NCI-H1417 treated with DMSO at 0.1 percent for 48 hours (cell line): ENCODE results near the gene CAMK1G.

Experiments used
- DNase-seq: peaks from one replicate; lab custom pipeline; 2025; lab: John Stamatoyannopoulos, UW

The CAMK1G gene

DNA sequence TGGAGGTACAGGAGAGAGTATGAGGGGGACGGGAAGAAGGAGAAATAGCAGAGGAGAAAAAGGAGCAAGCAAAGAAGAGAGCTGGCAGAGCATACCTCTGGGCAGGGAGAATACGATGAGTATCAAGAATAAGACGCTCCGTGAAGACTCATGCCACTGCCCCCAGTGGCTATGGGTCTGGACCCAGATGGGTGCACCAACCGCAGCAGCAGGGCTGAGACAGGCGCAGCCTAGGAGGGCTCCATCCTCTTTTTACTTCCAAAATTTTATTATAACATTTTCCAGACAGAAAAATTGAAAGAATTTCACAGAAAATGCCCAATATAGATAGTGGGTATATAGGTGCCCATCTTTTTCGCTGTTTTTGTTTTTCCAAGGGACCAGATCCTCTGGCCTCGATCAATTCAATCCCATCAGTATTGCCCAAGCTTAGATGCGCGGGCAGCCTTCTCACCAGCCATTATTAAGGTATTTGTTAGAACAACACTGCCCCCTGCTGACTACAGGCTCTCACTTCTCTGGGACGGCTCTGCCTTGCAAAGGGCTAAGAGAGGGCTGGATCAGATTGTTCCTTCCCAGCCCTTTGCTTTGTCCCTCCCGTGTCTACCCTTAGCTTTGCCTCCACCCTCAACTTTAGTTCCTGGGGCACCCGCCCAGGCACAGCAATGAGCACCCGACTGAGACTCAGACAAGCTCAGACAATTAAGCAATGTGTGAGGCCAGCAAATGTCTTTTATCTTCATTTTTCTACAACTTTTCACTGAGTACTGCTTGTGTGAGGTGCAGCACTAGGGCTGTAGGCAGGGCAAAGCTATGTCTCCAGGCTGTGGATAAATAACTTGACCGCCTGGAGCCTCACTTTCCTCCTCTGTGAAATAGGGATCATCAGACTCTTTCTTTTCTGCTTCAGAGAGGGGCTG is 17.5 kb upstream of the CAMK1G start:
- peak; percentile 68 for DNase-seq

DNA sequence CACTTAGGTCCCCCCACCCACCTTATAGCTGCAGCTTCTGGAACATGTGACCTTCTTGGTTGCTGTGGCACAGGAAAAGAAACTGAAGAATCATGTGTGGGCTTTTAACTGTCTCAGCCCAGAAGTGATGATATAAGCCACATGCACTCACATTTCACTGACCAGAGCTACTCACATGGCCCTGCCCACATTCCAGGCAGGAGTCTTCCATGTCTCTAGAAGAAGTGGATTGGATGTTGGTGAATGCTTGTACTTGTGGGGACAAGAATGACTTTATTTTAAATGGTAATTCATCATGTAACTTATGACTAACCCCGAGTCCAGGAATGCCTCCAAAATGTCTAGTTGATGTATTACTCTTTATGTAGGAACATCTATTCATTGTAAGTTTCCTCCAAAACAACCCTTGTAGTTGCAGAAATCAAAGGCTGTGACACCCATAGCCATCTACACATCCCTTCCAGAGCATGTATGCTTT is 15.8 kb upstream of the CAMK1G start:
- no peak for DNase-seq

DNA sequence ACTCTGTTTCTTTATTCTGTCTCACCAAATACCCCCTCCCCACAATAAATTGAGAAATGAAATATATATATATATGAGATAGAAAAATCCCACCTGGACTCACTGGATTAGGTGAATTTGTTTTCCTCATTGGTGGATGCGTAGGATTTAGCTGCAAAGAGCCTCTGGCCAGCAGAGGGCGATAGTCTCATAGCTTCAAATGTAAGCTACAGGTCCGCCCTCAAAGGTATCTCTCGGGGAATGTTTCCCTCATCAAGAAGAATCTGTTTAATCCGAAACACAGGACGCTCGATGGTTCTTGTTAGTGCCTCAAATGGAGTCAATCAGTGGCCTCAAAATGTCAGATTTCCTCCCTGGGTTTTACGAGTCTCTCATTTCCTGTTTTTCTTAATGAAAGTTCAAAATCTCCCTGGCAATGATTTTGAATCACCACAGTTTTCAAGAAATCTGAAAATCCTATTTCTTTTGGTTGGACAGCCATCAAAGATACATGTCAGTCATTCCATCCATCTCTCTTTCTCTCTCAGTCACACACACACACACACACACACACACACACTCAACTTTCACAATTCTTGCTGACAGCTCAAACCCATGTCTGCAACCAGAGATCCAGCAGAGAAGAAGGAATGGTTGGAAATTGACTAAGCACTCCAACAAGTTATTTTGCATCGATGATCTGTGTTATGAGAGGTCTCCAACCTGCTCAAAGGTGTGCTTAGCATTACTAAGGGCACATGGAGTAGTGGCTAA is 13.9 kb upstream of the CAMK1G start:
- peak; percentile 17 for DNase-seq

DNA sequence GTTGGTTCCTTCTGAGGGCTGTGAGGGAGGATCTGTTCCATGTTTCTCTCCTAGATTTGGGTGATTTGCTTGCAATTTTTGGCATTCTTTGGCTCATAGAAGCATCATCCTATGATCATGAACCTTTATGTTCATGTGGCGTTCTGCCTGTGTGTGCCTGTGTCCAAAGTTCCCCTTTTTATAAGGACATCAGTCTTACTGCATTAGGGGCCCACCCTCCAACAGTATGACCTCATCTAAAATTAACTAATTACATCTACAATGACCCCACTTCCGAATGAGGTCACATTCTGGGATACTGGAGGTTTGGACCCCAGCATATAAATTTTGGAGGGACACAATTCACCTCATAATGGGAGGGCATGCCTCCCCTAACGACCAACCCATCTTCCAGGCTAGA is 12.8 kb upstream of the CAMK1G start:
- DNase-seq: no peak

DNA sequence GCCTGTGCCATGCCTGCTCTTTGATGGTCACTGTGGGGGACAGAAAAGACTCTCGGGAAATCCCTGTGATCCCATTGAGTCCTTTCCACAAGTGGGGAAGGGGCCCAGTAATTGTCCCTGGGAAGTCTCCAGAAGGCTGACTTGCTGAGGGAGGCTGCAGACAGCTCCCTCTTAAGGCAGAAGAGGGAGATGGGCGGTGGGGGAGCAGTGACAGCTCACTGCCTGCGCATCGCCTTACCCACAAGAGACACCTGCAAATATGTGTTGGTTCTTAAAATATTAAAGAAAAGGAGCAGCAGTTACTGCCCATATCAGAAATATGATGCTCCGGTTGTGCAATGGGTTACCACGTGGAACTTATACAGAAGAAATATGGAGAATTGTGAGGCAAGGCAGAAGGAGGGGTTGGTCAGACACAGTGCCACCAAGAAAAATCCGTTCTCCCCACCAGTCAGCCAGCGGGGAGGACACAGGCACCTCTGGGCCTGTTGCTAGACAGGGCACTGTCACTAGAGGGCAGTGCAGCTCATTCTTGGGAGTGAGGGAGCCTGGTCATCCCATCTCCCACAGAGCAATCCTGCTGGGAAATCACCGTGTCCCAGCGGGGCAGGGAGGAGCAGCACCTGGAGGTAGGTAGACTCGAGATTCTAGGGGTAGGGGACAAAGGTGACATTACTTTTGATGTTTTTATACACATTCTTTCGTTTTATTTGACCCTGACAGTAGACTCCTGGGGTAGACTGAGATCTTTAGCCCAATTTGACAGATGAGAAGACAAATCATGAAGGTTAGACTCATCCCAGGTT is 6.9 kb upstream of the CAMK1G start:
- no peak for DNase-seq

DNA sequence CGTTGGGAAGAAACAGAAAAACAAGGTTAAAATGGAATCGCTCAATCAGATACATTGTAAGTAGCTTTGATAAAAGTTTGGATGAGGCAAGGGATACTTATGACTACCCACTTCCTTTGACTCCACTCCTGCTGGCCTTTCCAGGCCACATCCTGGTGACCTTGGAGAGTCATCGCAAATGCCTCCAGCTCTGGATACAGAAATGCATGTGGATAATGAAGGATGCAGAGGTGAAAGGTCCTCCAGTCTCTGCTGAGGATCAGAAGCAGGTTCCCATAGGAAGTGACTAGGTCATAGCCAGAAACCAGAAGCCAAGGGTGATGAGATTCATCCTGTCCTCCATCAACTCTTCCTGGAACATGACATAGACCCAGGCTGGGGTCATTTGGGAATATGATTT is 6.2 kb upstream of the CAMK1G start:
- no peak for DNase-seq

DNA sequence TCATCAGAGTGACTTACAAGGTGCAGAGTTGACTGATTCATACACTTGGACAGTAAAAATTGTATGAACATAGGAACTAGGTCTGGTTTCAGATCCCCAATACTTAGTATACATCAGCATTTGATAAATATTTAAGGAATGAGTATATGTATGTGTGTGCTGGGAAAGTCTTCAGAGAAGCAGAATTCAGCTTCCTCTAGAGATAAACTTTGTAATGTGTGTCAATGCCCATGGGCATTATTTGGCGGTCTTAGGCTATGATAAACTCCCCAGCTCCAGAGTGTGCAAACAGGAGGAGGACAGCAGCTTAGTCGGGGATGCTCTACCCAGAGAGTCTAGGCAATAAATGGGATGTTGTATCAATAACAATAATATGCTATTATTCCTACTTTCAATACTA is 2.9 kb upstream of the CAMK1G start:
- no peak for DNase-seq

DNA sequence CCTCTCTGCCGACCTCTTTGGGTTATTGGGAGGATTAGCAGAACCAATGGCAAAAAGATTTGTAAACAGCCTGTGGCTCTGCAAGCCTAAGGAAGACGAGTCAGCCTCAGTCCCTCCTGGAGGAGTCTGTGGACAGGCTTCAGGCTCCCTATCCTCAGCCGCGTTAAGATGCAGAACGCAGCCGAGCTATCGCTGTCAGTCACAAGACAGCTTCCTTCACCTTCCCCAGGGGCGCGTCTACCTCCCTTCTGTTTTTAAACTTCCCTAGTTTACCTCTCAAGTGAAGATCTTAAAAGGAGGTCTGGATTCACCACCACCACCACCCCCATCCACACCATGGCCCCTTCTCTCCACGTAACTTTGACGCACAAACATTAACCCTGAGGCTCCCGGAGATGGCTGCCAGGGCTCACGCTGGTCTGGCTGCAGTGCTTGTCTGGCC is 738 bp downstream of the CAMK1G start:
- no peak for DNase-seq

DNA sequence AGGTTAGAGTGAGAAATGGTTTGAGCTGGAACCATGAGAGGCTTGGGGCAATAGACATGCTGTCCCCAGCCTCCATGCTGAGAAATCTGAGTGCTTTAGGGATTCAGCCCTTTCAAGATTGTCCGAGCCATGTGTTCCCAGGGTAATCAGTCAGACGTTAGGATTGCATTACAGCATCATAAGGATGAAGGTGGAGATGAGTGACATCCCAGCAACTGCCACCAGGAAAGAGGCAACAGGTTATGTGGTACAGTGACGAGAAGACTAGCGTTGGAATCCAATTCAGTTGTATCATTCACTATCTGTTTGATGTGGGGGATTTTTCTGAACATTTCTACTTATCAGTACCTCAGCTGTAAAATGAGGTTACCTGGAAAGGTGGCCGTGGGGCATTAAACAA is 1.7 kb downstream of the CAMK1G start:
- DNase-seq: no peak

DNA sequence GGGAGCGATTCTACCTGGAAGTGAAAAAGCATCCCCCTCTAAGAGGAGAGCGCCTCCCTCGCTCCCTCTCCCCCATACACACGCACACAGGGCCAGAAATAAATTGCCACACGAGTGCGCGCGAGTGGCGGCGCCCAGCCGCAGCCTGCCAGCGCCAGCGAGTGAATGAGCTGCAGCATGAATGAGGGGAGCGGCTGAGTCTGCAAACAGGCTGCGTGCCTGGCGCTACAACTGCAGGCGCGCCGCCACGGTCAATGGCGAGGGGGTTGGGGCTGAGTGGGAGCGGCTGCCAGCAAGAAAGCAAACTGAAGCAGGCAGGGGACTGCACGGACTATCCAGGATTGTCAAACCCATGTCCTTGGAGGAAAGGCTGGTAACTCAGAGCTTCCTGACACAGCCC is 2.2 kb downstream of the CAMK1G start:
- DNase-seq: peak; percentile 4

DNA sequence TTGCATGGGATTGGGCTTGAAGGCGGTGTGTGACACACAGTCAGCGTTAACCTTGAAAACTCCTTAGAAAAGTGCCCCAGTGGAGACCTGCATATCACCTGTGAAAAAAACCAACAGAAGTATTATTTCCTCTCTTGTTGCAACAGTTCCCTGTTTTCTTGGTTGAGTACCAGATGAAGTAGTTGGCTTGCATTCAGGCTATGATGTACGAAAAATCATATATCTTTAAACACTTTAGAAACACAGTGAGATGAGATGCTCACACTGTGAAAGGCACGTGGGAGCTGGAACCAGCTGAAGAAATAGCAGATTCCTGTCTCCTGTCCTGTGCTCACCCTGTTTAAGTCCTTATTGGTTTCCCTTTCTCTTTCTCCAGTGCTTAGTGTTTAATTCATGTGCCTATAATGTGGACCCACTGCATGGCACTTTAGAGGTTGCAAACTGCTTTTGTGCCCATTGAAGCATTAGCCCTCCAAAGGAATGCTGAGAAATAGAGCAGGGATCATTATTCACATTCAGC is 2.8 kb downstream of the CAMK1G start:
- no peak for DNase-seq

DNA sequence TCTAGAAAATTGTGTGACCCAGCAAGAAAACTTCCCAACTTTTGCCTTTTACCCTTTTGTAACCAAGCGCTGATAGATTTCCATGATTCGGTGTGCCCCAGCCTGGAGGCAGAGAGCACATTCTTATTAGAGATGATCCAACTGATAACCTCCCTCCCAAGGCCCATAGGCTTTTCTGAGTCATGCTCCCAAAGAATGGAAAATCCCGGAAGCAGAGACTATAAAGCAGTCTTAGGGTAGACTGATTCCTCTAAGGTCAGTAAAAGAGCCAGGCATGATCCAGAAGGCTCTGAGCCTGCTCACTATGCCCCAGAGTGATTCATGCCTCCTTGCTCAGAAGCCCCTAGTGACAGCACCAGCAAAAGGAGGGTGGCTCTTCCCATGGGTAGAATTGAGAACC is 4.3 kb downstream of the CAMK1G start:
- DNase-seq: no peak

DNA sequence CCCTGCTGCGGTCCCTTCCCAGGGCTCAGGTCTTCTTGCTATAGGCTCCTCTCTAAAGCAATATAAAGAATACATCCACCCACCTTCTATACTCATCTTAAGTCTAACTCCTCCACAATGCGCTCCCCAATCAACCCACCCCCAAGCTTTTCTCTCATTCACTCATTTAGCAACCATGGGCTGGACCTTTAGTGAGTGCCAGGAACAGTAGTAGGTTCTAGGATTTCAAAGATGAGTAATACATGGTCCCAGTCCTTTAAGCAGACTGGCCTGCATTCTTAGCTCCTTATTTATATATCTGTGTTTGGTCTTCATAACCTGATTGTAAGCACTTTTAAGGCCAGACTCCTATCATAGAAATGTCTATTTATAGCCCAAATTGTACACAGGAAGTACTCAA is 5.9 kb downstream of the CAMK1G start:
- no peak for DNase-seq

DNA sequence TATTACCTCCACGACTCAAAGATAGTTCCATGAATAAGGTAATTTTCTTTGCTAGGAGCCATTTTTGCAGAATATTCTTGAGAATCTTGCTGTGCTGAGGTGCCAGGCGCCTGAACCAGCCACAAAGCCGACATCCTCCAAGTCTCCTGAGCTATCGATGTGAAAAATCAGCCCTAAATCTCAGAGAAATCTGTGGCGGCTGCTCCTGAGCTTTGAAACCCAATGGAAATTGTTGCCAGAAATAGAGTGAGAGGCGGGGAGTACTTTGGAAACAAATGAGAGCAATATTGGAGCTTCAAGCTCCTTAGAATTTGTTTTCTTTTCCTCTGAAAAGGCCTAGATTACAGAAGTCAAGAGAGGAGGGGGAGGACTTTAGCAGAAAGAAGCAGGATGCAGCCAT is 6.3 kb downstream of the CAMK1G start:
- DNase-seq: no peak

DNA sequence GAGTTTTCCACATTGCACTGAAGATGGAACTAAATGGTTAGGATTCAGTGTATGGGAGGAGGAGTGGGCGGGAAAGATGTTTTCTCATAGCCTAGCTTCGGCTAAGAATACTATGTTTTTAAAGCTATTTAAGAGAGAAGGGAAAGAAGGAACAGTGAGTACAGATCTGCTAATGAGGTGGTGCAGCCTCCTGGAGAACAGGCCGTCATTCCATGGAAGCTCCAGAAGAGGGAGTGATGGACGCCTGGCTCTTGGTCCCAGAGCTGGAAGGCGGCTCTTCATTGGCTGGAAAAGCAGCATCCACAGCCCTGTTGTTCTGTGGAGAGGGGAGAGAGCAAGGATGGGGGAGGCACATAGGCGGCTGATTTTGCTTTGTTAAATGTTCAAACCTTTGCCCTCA is 6.9 kb downstream of the CAMK1G start:
- no peak for DNase-seq

DNA sequence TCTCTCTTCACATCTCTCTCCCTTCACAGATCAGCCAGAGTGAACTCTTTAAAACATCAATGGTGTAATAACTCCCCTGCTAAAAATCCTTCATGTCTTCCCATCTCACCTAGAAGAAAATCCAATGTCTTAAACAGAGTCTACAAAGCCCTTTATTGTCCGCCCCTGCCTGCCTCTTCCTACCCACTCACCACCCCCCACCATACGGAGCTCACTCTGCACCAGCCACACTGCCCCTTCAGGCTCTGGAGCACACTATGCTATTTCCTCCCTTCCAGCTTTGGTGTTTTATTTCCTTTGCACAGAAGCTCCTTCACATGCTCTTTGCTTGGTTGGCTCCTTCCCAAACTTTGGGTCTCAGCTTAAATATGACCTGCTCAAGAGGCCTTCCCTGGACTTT is 10.2 kb downstream of the CAMK1G start:
- DNase-seq: no peak

DNA sequence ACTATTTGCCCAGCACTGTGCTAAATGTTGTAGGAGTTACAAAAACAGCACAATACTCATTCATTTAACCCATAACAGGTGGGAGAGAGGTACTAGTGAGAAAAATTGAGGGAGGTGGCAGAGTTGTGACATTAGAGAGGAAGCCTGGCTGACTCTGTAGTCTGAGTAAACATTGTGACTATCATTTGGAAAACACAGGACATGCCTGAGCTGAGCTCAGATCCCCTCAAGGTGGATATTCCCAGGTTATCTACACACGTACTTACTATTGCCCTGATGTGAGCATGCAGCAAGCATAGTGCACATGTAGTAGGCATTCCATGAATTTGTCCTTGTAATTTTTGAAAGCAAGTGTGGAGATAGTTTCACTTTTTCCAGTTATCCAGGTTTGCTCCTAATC is 10.9 kb downstream of the CAMK1G start:
- no peak for DNase-seq

DNA sequence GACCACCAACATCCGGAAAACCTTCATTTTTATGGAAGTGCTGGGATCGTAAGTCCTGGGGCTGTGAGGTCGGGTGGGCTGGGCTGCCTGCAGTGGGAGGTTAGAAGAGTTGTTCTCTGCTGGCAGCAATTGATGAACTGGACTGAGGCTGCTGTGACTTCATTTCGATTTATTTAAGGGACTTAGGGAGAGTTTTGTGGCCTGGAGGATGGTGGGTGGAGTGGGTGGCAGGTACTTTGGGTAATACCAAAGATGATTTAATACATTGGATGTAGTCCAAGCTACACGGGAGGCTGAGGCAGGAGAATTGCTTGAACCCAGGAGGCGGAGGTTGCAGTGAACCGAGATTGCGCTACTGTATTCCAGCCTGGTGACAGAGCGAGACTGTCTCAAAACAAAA is 11.5 kb downstream of the CAMK1G start:
- no peak for DNase-seq

DNA sequence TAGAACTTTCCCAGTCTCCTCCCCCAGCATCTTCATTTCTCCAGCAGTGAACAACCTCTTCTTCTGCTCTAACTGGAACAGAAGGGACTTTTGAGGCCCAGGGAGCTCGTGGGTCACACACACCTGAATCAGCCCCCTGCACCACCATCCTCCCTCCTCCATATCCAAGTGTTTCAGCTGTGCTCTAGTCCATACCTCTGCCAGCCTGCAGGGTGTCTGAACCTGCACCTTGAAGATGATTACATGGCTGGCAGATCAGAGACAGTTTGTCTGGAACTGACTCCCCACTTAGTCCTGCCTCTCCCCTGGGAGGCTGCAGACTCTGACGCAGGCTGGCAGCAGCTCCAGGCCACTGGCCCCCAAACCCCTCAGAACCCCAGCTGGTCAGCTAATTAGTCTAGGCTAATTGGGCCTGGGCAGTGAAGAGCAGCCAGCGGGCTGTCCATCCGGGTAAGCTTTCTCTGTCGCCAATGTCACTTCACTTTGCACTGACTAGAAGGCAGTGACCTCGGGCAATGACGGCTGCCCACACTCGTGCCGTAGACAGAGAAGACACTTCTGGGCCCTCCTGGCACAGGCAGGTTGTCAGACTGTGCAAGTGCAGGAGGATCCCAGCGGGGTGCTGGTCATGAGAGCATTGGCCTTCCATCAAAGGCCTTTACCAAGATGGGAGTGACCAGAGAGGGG is 12.2 kb downstream of the CAMK1G start:
- DNase-seq: no peak

DNA sequence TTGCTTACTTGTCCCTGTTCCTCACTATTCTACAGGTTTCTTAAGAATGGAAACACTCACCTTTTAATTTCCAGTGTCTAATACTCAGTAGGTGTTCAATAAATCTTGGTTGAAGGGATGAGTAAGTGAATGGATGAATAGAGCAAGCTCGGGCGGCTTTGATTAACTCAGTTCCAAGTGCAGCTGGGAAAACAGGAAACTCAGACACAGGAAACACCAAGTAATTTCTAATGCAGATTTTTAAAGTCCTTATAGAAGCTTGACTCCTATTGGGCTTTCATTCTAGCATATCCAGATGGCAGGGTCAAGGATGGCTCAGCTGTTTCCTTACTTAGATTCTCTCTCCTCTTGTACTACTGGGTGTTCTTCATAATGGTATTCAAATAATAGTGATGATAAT is 14.0 kb downstream of the CAMK1G start:
- no peak for DNase-seq

DNA sequence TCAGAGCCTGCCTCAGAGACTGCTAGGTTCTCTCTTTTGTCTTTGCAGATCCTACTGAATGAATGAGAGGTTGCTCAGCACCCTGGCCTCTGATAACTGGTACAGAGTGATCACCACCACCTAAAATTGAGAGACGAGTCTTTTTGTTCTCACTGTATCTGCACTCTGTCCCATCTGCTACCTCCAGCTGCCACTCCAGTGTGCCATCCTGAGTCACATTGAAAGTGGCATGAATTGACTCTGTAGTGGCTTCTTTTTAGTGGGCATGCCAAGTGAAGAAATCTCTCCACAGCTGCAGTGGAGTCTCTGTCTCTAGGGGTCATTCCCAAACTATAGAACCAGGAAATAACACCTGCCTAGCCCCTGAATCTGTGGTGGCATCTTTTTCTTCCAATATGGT is 14.7 kb downstream of the CAMK1G start:
- DNase-seq: no peak

DNA sequence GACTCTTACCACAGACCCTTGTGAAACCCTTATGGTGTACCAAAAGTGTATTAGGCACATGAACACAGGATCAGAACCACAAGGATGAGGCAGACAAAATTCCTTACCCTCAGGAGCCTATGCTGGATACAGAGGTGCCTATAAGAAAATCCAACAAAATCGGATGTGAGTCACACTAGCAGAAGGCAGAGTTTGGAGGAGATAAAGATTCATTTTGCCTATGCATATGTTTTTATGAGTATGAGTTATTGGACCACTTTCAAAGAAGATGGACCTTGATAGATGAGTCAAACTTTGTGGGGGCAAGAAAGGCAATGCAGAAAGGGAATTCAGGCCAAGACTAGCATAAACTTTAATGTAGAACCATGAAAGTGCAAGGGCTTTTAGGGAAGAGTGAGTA is 17.0 kb downstream of the CAMK1G start:
- DNase-seq: no peak
